GM21367 (cell line): ENCODE results near the gene TRPM8.
"Not testable (repeated sequence)": the region's sequence is repeated elsewhere in the genome, so short reads cannot be mapped to it uniquely, and the experiment has no call there.

Experiments
- ATAC-seq: cut with Tn5 transposase; IDR thresholded peaks from one replicate; pipeline ENCODE4 v1.9.1; 2021; ENCODE audit not compliant: unreplicated experiment

Gene TRPM8

DNA sequence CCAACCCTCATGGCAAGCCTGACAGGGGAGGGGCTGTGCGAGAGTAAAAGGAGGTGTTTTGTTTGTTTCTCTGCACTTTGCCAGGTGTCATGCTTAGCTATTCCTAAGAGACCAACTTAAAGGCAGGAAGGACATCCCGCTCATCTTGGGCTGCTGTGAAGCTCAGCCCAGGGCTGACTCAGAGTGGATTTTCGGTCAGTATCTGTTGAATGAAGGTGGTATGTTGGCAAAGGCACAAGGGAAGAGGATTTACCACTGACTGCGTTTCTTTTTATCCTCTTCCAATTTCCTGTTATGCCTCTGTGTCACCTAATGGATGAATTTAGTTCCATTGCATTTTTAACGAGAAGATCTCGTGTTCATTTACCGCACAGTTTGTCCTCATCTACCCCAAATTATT is 18.9 kb downstream of the TRPM8 start:
- no peak for ATAC-seq

DNA sequence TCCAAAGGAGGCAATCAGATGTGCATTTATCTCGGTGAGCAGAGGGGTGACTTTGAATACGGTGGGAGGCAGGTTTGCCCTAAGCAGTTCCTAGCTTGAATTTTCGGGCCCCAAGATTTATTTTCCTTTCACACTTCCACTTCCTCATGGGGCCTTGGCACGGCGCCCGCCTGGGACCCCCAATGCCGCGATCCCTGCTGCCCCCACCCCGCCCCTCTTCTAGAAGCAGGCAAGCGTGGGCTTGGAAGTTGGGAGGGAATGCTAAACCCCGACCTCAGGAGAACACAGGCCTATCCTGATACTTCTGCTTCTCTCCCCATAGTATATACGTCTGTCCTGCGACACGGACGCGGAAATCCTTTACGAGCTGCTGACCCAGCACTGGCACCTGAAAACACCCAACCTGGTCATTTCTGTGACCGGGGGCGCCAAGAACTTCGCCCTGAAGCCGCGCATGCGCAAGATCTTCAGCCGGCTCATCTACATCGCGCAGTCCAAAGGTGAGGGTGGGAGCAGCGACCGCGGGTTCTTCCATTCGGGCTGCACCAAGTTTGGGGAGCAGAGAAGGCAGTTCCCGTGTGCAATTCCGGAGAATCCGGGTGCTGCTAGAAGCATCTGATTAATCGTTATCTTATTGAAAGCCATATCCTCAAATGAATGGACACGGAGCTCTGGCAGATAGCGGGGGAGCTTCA is 21.6 kb downstream of the TRPM8 start:
- no peak for ATAC-seq

DNA sequence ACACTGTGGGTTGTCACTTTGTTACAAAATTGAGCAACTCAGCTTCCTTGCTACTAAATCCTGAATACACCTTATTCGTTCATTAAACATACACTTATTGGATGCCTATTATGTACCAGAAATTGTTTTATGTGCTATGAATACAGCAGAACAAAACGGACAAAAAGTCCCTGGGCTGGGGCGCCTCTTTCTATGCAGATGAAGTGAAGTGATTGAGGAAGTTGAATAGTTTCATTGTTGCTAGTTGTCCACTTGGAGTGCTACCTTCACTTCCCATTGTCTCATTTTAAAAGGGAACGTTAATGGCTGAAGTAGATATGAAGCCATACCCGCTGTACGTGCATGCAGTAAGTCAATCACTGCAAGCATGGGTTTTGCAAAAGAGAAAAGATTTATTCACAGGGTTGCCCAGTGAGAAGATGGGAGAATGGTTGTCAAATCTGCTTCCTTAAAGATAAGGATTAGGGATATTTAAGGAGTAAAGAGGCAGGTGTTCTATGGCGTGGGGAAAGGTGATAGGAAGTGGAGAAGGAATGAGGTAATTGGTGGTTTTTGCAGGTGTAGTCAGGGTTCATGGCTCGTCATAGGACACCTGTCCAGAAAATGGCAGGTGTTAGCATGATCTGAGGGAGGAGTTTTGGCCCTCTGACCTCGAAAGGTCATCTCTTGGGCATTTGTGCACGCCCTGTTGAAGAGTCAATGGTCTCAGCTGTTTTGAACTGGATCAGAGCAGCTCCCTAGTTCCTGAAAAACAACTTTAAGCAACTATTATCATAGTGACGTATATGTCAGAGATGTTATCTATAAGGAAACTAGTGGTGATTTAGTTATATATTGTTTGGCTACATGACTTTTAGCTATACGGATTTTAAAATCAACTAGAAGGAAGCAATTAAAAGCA is 23.5 kb downstream of the TRPM8 start:
- no peak for ATAC-seq

DNA sequence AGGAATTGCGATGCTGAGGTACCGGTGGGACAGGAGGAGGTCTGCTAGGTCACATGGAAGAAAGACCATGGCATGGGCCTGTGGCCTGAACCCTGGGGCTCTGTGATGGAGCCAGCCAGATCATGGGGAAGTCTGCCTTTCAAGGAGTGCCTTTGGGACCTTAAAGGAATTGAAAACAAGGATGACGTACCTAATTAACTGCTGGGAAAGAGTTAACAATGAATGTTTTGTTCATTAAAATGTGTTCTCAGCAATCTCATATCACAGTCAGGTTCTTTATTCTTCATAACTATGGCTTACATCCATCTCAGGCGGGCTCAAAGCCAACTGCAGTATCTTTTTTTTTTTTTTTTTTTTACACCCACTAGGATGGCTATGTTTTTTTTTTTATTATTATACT is 25.6 kb downstream of the TRPM8 start:
- no peak for ATAC-seq

DNA sequence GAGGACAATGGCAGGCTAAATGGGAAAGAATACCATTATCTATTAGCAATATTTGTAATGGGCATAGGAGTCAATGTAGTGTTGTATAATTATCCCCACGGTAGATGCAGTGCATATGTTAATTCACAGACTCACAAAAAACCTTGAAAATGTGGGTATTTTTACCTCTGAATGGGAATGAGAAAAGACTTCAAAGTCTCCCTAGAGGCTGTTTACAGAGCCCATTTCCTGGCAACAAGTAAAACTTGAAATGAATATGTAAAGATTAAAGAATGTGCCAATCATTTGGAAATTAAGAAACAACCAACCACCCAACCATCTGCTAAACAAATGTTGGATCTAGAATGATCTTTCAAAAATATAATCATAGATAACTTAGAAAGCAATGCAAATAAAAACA is 27.1 kb downstream of the TRPM8 start:
- no peak for ATAC-seq

DNA sequence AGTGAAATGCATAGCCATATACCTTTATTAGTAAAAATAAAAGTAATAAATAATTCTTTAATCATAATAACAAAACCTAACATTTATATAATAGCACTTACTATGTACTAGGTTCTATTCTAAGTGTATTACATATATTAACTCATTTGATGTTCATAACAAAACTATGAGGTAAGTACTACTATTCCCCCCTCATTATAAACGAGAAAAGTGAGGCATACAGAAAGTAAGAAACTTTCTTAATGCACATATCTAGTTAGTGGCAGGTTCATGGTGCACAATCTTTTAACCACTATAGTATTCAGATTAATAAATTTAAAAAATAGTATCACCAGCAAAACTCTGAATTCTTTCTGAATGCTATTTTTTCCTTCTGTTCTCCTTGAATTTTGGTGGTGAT is 27.5 kb downstream of the TRPM8 start:
- no peak for ATAC-seq

DNA sequence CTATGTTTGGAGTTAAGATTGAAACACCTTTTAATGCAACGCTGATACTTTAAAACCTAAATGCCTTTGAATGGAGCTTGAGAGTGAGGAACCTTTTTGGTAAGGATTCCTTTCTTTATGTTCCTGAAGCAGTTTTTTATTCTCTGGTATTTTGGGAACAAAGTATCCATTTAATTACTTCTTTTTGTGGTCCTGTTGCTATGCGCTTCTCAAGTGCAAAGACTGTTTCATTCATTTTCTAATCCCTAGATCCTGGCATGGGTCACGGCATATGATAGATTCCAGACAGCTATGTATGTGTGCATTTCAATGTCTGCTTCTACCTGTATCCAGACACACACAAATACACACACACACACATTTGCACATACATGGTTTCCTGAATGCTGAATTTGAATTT is 28.0 kb downstream of the TRPM8 start:
- no peak for ATAC-seq

DNA sequence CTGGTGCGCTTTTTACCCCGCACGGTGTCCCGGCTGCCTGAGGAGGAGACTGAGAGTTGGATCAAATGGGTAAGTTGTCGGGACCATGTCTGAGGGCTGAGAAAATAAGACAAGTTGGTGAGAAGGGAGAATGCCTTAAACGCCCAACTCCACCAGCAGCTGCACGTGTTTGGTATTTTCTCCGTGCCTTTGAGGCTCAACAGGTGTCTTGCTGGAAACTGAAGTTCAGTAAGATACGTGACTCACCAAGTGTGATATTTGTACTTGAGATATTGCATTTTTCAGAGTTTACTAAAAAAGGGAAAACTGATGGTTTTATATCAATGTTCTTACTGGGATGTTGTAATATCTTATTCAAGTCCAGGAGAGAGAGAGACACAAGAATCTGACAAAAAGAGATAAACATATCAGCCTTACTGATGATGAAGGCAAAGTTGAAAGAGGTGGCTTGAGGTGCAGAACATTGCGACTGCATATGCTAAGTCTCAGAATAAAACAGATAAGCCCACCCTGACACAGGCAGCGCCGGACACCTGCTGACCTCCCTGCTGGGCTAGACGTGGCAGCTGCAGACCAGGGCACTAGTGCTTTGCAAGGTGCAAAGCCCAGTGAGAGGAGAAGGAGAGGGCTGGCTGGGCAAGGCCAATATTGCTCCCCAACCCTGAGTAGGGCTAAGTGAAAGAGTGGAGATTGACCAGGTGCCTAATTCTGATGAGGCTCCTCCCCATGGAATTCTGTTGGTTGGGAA is 33.1 kb downstream of the TRPM8 start:
- ATAC-seq = no peak

DNA sequence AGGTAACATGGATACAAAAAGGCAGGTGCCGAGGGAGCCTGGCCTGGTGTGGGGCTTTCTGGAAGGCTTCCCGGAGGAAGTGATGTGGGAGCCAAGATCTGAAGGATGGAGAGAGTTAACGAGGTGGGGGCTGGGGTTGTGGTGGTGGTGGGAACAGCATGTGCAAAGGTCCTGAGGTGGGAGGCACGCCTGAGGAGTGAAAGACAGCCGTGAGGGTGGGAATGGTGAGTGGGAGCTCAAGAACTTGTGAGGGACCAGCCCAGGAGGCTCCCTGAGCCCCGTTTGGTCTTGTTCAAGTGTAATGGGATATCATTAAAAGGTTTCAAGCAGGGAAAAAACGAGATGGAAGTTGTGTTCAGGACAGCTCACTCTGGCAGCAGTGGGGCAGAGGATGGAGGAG is 35.2 kb downstream of the TRPM8 start:
- ATAC-seq = no peak

DNA sequence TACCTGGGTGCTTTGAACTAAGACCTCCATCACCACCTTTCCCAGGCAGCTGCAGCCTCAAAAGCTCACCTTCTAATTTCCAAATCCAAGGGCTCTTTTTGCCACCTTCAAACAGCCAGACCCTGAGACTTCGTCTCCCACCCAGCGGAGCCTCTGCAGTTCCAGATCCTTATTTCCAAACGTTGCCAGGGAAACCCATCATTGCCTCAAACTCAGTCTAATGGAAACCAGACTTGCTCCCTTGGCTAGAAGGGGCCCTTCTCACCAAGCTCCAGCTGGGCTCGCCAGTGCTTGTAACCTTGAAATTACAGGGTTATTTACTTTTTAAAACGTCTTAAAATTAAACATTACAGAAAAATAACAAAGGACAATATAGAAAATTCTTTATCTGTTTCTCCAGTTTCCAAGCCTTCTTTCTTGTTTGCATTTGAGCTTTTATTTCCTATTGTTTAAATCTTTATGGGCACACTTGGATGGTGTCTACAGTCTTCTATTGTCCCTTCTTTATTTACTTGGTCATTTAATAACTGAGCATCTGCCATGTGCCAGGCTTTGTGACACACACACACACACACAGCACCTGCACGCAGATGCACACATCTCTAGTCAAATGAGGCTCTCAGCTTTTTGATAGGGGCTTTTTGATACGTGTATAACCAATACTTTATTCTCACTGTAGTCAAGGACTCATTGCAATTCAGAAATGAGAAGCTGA is 36.1 kb downstream of the TRPM8 start:
- ATAC-seq = no peak

DNA sequence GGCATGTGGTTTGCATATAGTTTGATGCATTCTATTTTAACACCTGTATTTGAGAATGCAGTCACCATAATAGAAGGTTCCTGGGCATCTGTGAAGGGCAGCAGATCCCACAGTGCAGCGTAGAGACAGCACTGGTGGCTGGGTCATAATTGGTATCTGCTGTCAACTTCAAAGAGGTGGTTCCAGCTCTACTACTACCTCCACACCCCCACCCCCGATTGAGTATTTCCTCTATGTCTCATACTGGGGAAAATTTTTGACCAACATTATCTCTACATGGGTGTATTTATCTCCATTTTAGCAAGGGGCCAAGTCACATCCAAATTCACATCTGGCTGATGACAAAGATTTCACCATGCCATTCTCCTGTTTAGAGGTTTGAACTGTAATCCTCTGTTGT is 43.0 kb downstream of the TRPM8 start:
- ATAC-seq = no peak

DNA sequence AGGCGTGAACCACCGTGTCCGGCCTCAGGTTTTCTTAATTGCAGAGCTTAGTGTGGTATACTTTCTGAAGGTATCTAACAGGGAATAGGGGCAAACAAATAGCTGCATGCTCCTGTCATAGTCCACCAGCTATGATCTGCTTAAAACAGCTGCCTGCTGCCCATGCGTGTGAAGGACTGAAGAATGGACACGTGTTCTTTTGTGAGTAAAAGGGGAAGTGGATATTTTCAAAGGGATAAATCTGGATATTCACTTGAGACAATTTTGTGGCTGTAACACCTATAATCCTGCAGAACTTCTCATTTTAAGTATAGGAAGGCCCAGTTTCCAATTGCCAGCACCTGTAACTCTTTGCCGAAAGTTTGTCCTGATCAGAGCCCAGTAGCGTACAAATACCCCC is 44.7 kb downstream of the TRPM8 start:
- ATAC-seq = no peak

DNA sequence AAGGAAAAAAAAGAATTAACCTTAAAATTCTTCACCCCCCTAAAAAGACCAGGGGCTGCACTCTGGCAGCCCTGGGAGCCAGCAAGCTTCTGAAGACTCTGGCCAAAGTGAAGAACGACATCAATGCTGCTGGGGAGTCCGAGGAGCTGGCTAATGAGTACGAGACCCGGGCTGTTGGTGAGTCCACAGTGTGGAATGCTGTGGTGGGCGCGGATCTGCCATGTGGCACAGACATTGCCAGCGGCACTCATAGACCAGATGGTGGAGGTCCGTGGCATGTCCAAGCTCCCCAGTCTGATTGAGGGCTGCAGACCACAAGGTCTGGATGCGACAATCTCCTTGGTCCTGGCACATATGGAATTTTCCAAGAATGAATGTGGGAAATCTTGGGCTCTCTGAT is 47.4 kb downstream of the TRPM8 start:
- ATAC-seq = no peak

DNA sequence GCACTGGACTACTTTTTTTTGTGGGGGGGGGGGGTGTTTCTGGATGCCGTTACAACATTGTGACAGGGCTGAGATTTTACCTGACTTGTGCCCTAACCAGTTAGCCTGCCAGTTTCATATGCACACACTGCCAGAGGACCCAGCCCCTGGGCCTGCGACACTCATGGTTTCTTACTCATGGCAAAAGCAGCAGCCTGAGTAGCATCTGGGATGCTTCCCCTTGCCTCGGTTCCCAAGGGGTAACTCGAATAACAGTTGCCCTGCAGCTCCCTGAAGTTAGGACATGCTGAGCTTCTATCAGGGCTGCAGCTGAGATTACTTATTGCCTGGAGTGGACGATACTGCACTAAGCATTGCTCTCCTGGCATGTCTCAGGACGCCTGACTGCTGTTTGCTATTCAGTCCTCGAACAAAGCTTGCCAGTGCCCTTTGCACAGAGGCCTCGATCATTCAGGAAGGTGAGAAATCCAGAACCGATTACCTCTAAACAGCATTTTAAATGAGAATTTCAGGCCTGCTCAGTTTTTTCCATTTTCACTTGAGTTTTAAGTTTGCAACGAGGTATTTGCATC is 47.9 kb downstream of the TRPM8 start:
- ATAC-seq = no peak

DNA sequence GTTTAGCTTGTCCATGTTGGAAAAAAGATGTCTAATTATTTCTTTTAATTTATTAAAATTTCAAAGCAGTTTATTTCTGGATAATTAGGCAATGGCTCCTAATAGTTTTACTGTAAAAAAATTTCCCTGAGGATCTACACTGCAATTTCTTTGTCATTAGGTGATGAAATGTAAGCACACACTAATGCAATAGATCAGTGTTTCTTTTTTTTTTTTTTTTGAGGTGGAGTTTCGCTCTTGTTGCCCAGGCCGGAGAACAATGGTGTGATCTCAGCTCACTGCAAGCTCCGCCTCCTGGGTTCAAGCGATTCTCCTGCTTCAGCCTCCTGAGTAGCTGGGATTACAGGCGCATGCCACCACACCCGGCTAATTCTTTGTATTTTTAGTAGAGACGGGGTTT is 48.5 kb downstream of the TRPM8 start:
- not testable (repeated sequence) for ATAC-seq

DNA sequence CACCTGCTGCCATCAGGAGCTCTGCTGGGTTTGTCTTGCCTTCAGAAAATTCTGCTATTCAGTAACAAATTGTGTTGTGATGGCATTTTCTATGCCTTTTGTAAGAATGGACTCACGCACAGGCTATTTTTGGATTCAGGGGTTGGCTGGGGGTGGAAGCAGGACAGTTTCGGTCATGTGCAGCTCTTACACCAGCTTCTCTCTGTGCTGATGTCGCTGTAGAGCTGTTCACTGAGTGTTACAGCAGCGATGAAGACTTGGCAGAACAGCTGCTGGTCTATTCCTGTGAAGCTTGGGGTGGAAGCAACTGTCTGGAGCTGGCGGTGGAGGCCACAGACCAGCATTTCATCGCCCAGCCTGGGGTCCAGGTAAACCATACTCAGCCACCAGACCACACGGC is 49.2 kb downstream of the TRPM8 start:
- no peak for ATAC-seq

DNA sequence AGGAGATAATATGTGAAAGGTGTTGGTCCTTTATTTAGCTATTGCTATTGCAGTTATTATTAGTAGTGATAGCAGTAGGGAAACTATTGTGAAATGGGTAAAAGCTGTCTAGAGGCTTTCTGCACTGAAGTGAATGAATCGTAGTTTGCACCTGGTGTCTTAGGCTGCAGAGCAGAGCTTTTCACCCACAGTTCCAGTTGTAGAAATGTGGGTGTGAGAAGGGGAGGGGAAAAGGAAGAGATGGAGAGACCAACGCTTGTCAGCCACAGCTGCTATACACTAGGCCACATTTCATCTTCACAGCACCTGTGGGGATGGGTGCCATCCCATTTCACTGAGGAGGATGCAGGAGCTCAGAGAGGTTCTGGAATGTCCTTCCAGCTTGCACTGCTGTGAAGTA is 50.0 kb downstream of the TRPM8 start:
- no peak for ATAC-seq

DNA sequence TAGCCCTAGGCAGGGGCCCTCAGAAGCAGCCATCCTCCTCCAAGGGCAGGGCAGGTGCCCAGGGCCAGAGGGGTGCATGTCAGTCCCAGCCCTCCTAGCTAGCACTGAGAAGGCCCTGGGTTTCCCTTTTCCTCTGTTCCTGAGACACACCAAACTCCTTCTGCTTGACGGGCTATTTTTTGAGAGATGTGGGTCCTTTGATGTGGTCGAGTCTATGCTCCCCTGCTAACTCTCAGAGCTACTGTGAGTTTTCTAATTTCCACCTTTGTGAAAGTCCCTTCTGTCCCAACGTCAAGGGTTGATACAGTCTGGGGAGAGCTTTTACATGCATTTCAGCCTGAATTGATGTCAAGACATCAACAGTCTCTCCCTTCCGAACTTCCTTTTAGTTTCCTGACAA is 51.4 kb downstream of the TRPM8 start:
- ATAC-seq = no peak

DNA sequence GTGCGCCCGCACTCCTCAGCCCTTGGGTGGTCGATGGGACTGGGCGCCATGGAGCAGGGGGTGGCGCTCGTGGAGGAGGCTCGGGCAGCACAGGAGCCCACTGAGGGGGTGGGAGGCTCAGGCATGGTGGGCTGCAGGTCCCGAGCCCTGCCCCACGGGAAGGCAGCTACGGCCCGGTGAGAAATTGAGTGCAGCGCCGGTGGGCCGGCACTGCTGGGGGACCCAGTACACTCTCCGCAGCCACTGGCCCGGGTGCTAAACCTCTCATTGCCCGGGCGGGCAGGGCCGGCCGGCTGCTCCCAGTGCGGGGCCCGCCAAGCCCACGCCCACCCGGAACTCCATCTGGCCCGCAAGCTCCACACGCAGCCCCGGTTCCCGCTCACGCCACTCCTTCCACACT is 55.3 kb downstream of the TRPM8 start:
- not testable (repeated sequence) for ATAC-seq

DNA sequence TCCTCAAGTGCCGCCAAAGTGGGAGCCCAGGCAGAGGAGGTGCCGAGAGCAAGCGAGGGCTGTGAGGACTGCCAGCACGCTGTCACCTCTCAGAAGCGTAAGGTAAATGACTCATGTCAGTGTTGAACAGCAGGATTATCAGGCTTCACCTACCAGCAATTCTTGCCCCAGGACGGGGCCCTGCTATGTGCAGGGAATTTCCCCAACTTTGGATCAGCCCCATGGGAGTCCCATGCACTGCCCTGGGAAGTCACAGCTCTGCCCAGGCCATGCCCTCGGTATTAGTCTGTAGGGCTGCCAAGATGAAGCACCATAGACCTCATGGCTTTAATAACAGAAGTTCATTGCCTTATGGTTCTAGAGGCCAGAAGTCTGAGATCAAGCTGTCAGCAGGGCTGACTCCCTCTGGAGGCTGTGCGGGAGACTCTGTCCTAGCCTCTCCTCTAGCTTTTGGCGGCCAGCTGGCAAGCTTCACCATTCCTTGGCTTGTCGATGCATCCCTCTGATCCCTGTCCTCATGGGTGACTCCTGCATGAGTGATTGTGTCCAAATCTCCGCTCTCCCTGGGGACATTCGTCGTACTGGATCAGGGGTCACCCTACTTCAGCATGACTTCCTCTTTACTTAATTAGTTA is 55.9 kb downstream of the TRPM8 start:
- no peak for ATAC-seq
